Neural cell (in vitro differentiated cells): Measurements from ENCODE around the gene FMR1. TPM values are rescaled to one million over a fixed set of nuclear protein-coding genes. Genes with fewer than 3 reads are reported as not detected.

Experiments
- H2AFZ ChIP-seq: fragments of 200-600, 300-800 bp; sonication (generic), shearing (Covaris generic); 2 replicates; pipeline ENCODE4 v1.6.0; 2014; ENCODE audit warnings: low read depth, mild to moderate bottlenecking, antibody characterized with exemption, low read length, moderate library complexity
- H3F3A ChIP-seq: fragments of 200-600 bp; shearing (Covaris generic); 2 replicates; pipeline ENCODE4 v1.6.1; 2016; ENCODE audit warnings: mild to moderate bottlenecking, moderate library complexity, mixed read lengths, antibody characterized with exemption, low read length; ENCODE audit not compliant: insufficient read depth, poor library complexity, severe bottlenecking
- H3K27ac ChIP-seq: fragments of 200-600, 300-800 bp; sonication (generic), shearing (Covaris generic); 2 replicates; pipeline ENCODE4 v1.5.1; 2014; ENCODE audit warnings: mild to moderate bottlenecking, low read length, moderate library complexity
- H3K27me3 ChIP-seq: fragments of 300-800, 200-600 bp; sonication (generic), shearing (Covaris generic); 2 replicates; pipeline ENCODE4 v1.6.0; 2014; ENCODE audit warnings: mild to moderate bottlenecking, low read depth, low read length, moderate library complexity; ENCODE audit not compliant: insufficient read depth
- H3K36me3 ChIP-seq: fragments of 300-800, 200-600 bp; sonication (generic), shearing (Covaris generic); 2 replicates; pipeline ENCODE4 v1.5.1; 2014; ENCODE audit warnings: mild to moderate bottlenecking, antibody characterized with exemption, low read length, moderate library complexity; ENCODE audit not compliant: insufficient read depth
- H3K4me2 ChIP-seq: fragments of 300-800, 200-600 bp; sonication (generic), shearing (Covaris generic); 2 replicates; pipeline ENCODE4 v1.6.0; 2014; ENCODE audit warnings: mild to moderate bottlenecking, low read length
- H3K4me3 ChIP-seq: fragments of 300-800, 200-600 bp; sonication (generic), shearing (Covaris generic); 2 replicates; pipeline ENCODE4 v1.5.1; 2014; ENCODE audit warnings: mild to moderate bottlenecking, low read length, moderate library complexity
- H3K79me2 ChIP-seq: fragments of 200-600 bp; shearing (Covaris generic); replicated peaks from 2 replicates; pipeline ENCODE4 v1.6.0; 2014; ENCODE audit warnings: mild to moderate bottlenecking, low read length, moderate library complexity; ENCODE audit not compliant: insufficient read depth
- H3K9ac ChIP-seq: fragments of 300-800, 200-600 bp; sonication (generic), shearing (Covaris generic); 2 replicates; pipeline ENCODE4 v1.6.1; 2016; ENCODE audit warnings: mild to moderate bottlenecking, low read length, mixed read lengths
- H3K9me2 ChIP-seq: fragments of 200-600 bp; shearing (Covaris generic); 2 replicates; pipeline ENCODE4 v1.6.1; 2016; ENCODE audit warnings: mild to moderate bottlenecking, low read length, mixed read lengths; ENCODE audit not compliant: insufficient read depth
- H3K9me3 ChIP-seq: fragments of 200-600, 300-800 bp; sonication (generic), shearing (Covaris generic); 2 replicates; pipeline ENCODE4 v1.6.1; 2016; ENCODE audit warnings: mild to moderate bottlenecking, mixed run types, low read length, moderate library complexity, mixed read lengths
- H4K20me1 ChIP-seq: fragments of 200-600 bp; shearing (Covaris generic); 2 replicates; pipeline ENCODE4 v1.6.1; 2016; ENCODE audit warnings: mild to moderate bottlenecking, mixed run types; ENCODE audit not compliant: insufficient read depth
- CTCF ChIP-seq: fragments of 450-650 bp; IDR thresholded peaks from 2 replicates; pipeline ENCODE4 v1.5.1; 2014; ENCODE audit warnings: antibody characterized with exemption, mild to moderate bottlenecking, moderate library complexity; ENCODE audit not compliant: poor library complexity, severe bottlenecking
- EP300 ChIP-seq: fragments of 450-650 bp; conservative IDR thresholded peaks from 2 replicates; pipeline ENCODE4 v1.6.1; 2014; ENCODE audit warnings: antibody characterized with exemption, mild to moderate bottlenecking, moderate library complexity; ENCODE audit not compliant: poor library complexity, severe bottlenecking
- EZH2 ChIP-seq: fragments of 200-600, 300-800 bp; shearing (Covaris generic), sonication (generic); IDR thresholded peaks from 2 replicates; pipeline ENCODE4 v1.6.1; 2014; ENCODE audit warnings: antibody characterized with exemption, low read length, borderline replicate concordance, mild to moderate bottlenecking; ENCODE audit not compliant: insufficient read depth, poor library complexity, severe bottlenecking
- MXI1 ChIP-seq: fragments of 450-650 bp; conservative IDR thresholded peaks from 2 replicates; pipeline ENCODE4 v1.6.1; 2014; ENCODE audit warnings: antibody characterized with exemption, mild to moderate bottlenecking; ENCODE audit not compliant: poor library complexity, severe bottlenecking
- POLR2AphosphoS5 ChIP-seq: IDR thresholded peaks from 2 replicates; pipeline ENCODE4 v1.6.1; 2012
- RAD21 ChIP-seq: fragments of 450-650 bp; conservative IDR thresholded peaks from 2 replicates; pipeline ENCODE4 v1.6.1; 2014; ENCODE audit warnings: antibody characterized with exemption, mild to moderate bottlenecking, moderate library complexity
- REST ChIP-seq: IDR thresholded peaks from 2 replicates; pipeline ENCODE4 v1.6.1; 2012; ENCODE audit warnings: borderline replicate concordance
- SMC3 ChIP-seq: fragments of 450-650 bp; conservative IDR thresholded peaks from 2 replicates; pipeline ENCODE4 v1.6.1; 2014; ENCODE audit warnings: antibody characterized with exemption, mild to moderate bottlenecking, moderate library complexity; ENCODE audit not compliant: poor library complexity
- TAF1 ChIP-seq: IDR thresholded peaks from 2 replicates; pipeline ENCODE4 v1.6.1; 2012; ENCODE audit warnings: low read depth
- polyA minus RNA-seq: library from RNA; depleted of rRNA, polyadenylated mRNA; stranded (reverse); fragments of >200 nt; gene quantifications from 2 replicates; pipeline ENCODE4 v1.2.3, GENCODE V29; 2014
- polyA plus RNA-seq: library from polyadenylated mRNA; depleted of rRNA; stranded (reverse); fragments of >200 nt; gene quantifications from 2 replicates; pipeline ENCODE4 v1.2.3, GENCODE V29; 2014

FMR1 gene
- 70.8 and 73.1 TPM in 2 replicates for polyA plus RNA-seq
- polyA minus RNA-seq = 66.7 and 83.2 TPM in 2 replicates

- Histone ChIP-seq H3K36me3 (no peaks in the 10 kb centered on the region), H4K20me1 (no peaks in the 10 kb centered on the region), H3K9me2 (no peaks in the 10 kb centered on the region), H3K4me2 (no peak within 1 kb of the TSS), H3K4me3 (peak within 1 kb of the TSS; percentile 84), H3F3A (no peaks in the 10 kb centered on the region), H3K9me3 (no peaks in the 10 kb centered on the region), H3K27ac (peak within 1 kb of the TSS; percentile 80), H2AFZ (peak within 1 kb of the TSS; percentile 73), H3K79me2 (peaks cover 35% of the 10 kb centered on the region), H3K9ac (peak within 1 kb of the TSS; percentile 81), H3K27me3 (no peaks in the 10 kb centered on the region)
- TF ChIP-seq EZH2 (no peak), POLR2AphosphoS5 (peak; percentile 71)
Measured at GRCh38 chrX:147911192-147912022, at the start of gene FMR1. Gene FMR1, plus strand, starts transcription at chrX:147911919. Its CDS starts 261 bp downstream, at chrX:147912180.

GRCh38 chrX:147875866-147876596 lies 35.7 kb upstream of the FMR1 start:
- no peak overlapping the region for H3K27ac ChIP-seq
- H3K9ac ChIP-seq = no peak overlapping the region
- TF ChIP-seq REST (no peak), MXI1 (no peak), SMC3 (no peak), TAF1 (no peak), EZH2 (no peak), POLR2AphosphoS5 (no peak), CTCF (no peak), RAD21 (no peak), EP300 (no peak)

More at GRCh38 chrX:147875866-147876596, 35.7 kb upstream of the FMR1 start:
- no peaks in the 10 kb centered on the region for H3F3A ChIP-seq
- no peaks in the 10 kb centered on the region for H3K27me3 ChIP-seq
- H3K79me2 ChIP-seq = no peaks in the 10 kb centered on the region
- no peaks in the 10 kb centered on the region for H3K9me2 ChIP-seq
- H3K4me2 ChIP-seq = no peak overlapping the region
- H3K4me3 ChIP-seq = no peak overlapping the region
- no peaks in the 10 kb centered on the region for H4K20me1 ChIP-seq
- H3K36me3 ChIP-seq = no peaks in the 10 kb centered on the region
- no peak overlapping the region for H2AFZ ChIP-seq
- H3K9me3 ChIP-seq = no peaks in the 10 kb centered on the region
